ENCODE results near the gene RBMS3. TPM values are rescaled to one million over a fixed set of nuclear protein-coding genes. Genes with fewer than 3 reads are reported as not detected.

RBMS3 gene
- total and polyA plus RNA-seq, 2 of the 13 experiments (the other 11 are each of a cell fraction or from before 2014, with no cell fraction given): not detected

DNA sequence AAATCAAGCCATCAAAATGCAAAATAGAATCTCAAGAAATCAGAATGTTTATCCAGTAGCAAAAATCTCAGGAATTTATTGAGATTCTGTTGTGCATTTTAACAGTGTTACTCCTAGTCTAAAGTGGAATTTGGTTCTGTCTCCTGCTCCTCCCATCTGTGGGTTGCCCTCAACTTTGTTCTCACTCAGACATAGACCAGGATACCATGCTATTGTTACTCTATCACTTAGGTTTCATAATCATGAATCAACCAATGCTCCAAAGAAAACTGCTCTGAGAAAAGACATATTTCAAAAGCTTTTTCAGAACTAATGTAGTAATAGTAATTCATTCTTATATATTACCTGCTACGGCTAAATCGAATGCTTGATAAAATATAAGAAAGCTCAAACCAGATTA, 274.7 kb downstream of the RBMS3 start:
- no peak overlapping the region for H2AFZ ChIP-seq (ENCODE audit: low read length)
- H3K79me2 ChIP-seq (ENCODE audit: insufficient read depth, low read length): no peaks in the 10 kb centered on the region
- no TSS peak for BruUV-seq (replicated peaks)
- H3K4me3 ChIP-seq (replicated peaks in 1 of 3; ENCODE audit: insufficient read depth in 1 of 3, low read depth in 2 of 3, low read length in 3 of 3): no peak overlapping the region
- intact Hi-C loops (cut with micrococcal nuclease; ENCODE audit: unreplicated experiment) (no loop called here), in situ Hi-C loops (cut with HindIII; ENCODE audit: extremely low pct_ligation_motif_present, low pct_unique_long_range_greater_than_20kb) (no loop called here)
- POLR2A ChIA-PET: no interaction called here
- FAIRE-seq (no peak), DNase-seq (ENCODE audit: low spot score) (no peak), ATAC-seq (no peak)
- no peaks in the 10 kb centered on the region for H3K4me1 ChIP-seq (ENCODE audit: insufficient read depth, low read length)
- H3K27ac ChIP-seq (ENCODE audit: extremely low read length, insufficient read depth, low read length): no peak overlapping the region
- H3K36me3 ChIP-seq (replicated peaks in 1 of 2; ENCODE audit: control insufficient read depth in 1 of 2, insufficient read depth in 2 of 2, low read length in 2 of 2): no peaks in the 10 kb centered on the region
- H3K9ac ChIP-seq (ENCODE audit: insufficient read depth, low read depth, low read length): no peak overlapping the region
- H3K4me2 ChIP-seq (ENCODE audit: low read depth, low read length): no peak overlapping the region
- H4K20me1 ChIP-seq (ENCODE audit: insufficient read depth, low read length): no peaks in the 10 kb centered on the region
- H3K27me3 ChIP-seq (ENCODE audit: control insufficient read depth in 1 of 2, insufficient read depth in 2 of 2, low read length in 2 of 2): no peaks in the 10 kb centered on the region
- 25% methylated on average over 2 of the region's 2 CpGs for WGBS (ENCODE audit: low lambda C conversion rate)
- no peaks in the 10 kb centered on the region for H3K9me3 ChIP-seq (ENCODE audit: low read length)
- CTCF ChIA-PET (ENCODE audit: low intra/inter-chr PET ratio, low total read pairs): no interaction called here
- TF ChIP-seq ZNF740 (CRISPR knock-in tag; IDR thresholded peaks at IDR 0.05) (no peak), ZMAT5 (CRISPR knock-in tag; IDR thresholded peaks at IDR 0.05; ENCODE audit: borderline replicate concordance, low read depth) (no peak), TRIM24 (CRISPR knock-in tag; IDR thresholded peaks at IDR 0.05) (no peak), HOXA7 (CRISPR knock-in tag; IDR thresholded peaks at IDR 0.05) (no peak), BCLAF1 (IDR thresholded peaks at IDR 0.05) (no peak), BATF2 (CRISPR knock-in tag; IDR thresholded peaks at IDR 0.05) (no peak), ZBTB1 (CRISPR knock-in tag; IDR thresholded peaks at IDR 0.05; ENCODE audit: borderline replicate concordance) (no peak), ZNF710 (CRISPR knock-in tag; IDR thresholded peaks at IDR 0.05; ENCODE audit: borderline replicate concordance) (no peak), ZNF281 (CRISPR knock-in tag; IDR thresholded peaks at IDR 0.05; ENCODE audit: borderline replicate concordance) (no peak)
